ENCODE measurements around the gene HEATR5A.
"Not testable (repeated sequence)": the region's sequence is repeated elsewhere in the genome, so short reads cannot be mapped to it uniquely, and the experiment has no call there.

Gene HEATR5A

DNA sequence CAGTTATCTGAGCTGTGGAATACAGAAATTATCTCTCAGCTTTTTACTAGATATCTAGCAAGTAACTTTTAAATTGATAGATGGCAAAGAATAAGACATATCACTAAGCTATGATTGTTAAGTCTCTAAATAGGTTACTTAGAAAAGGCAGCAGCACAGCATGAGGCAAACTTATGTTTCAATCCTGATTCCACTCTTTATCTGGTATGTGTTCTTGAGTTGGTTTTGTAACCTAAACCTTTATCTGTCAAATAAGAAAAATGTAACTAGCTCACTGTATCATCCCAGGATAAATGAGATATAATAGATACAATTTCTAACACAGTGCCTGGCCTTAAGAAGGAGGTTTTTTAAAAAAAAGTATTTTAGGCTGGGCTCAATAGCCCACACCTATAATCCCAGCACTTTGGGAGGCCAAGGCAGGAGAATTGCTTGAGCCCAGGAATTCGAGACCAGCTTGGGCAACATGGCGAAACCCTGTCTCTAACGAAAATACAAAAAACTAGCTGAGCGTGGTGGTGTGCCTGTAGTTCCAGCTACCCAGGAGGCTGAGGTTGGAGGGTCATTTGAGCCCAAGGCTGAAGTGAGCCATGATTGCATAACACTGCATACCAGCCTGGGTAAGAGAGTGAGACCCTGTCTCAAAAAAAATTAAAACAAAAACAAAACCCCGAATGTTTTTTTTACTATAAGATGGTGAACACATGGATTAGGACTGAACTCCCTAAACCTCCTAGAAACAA, 56.8 kb downstream of the HEATR5A start:
- H3K4me3 ChIP-seq (ENCODE audit: low read depth, low read length): no peak overlapping the region
- TF ChIP-seq MYC (IDR thresholded peaks at IDR 0.05; ENCODE audit: low read depth, low read length): no peak
- TF ChIP-seq, protein P1, sequence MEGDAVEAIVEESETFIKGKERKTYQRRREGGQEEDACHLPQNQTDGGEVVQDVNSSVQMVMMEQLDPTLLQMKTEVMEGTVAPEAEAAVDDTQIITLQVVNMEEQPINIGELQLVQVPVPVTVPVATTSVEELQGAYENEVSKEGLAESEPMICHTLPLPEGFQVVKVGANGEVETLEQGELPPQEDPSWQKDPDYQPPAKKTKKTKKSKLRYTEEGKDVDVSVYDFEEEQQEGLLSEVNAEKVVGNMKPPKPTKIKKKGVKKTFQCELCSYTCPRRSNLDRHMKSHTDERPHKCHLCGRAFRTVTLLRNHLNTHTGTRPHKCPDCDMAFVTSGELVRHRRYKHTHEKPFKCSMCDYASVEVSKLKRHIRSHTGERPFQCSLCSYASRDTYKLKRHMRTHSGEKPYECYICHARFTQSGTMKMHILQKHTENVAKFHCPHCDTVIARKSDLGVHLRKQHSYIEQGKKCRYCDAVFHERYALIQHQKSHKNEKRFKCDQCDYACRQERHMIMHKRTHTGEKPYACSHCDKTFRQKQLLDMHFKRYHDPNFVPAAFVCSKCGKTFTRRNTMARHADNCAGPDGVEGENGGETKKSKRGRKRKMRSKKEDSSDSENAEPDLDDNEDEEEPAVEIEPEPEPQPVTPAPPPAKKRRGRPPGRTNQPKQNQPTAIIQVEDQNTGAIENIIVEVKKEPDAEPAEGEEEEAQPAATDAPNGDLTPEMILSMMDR (IDR thresholded peaks at IDR 0.05; ENCODE audit: low read depth, low read length): no peak
- no peak for DNase-seq (ENCODE audit: low read depth)

DNA sequence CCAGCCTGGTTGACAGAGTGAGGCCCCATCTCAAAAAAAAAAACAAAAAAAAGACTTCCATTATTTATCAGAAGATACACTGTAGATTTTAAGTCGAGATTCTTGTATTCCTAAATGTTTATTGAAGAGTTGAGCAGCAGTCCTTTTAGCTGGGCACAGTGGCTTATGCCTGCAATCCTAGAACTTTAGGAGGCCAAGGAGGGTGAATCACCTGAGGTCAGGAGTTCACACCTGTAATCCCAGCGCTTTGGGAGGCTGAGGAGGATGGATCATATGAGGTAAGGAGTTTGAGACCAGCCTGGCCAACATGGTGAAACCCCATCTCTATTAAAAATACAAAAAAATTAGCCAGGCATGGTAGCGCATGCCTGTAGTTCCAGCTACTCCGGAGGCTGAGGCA, 57.6 kb downstream of the HEATR5A start:
- no peak for TF ChIP-seq MAX (IDR thresholded peaks at IDR 0.05; ENCODE audit: low read depth, low read length)
- DNase-seq (ENCODE audit: low read depth): no peak
- H3K4me3 ChIP-seq (ENCODE audit: low read depth, low read length): no peak overlapping the region

GRCh38 chr14:31361761-31362160, 58.6 kb downstream of the HEATR5A start:
- not testable (repeated sequence) for DNase-seq (ENCODE audit: low read depth)

DNA sequence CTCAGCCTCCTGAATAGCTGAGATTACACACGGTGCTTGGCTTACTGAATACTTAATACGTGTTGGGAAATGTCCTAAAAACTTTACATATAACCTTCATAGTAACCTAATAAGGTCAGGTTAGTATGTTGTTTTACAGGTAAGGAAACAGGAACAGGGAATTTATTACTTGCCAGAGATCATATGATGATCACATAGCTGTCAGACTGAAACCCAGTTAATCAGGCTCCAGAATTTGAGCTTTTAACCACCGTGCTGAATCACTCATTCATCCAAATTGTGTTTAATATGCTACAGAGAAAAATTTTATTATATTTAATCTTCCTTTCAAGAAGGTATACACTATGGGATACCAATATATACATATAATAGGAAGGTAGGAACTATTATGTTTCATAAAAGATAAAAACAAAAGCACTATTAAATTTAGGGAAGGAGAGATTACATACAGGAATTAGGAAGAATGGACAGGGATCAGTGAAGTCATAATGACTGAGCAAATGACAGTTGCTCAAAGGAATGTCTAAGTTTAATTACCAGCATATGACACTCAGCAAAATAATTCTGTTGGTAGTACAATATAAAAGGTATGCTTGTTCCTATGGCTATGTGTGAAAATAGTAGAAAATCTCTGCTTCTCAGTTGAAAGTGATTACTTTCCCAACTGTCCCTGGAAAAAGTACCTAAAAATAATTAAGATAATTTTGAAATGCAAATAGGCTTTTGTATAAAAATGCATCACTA, 59.3 kb downstream of the HEATR5A start:
- no peak for TF ChIP-seq MYC (IDR thresholded peaks at IDR 0.05; ENCODE audit: low read depth, low read length)
- no peak for TF ChIP-seq MAX (IDR thresholded peaks at IDR 0.05; ENCODE audit: low read depth, low read length)
- TF ChIP-seq POLR2A (IDR thresholded peaks at IDR 0.05; ENCODE audit: extremely low read depth, insufficient read length): no peak
- TF ChIP-seq, protein P1 (IDR thresholded peaks at IDR 0.05; ENCODE audit: low read depth, low read length): no peak
- H3K4me3 ChIP-seq (ENCODE audit: low read depth, low read length): no peak overlapping the region
- DNase-seq (ENCODE audit: low read depth): no peak

More at GRCh38 chr14:31361761-31362160, 58.6 kb downstream of the HEATR5A start:
- not testable (repeated sequence) for H3K4me3 ChIP-seq (ENCODE audit: low read depth, low read length)

DNA sequence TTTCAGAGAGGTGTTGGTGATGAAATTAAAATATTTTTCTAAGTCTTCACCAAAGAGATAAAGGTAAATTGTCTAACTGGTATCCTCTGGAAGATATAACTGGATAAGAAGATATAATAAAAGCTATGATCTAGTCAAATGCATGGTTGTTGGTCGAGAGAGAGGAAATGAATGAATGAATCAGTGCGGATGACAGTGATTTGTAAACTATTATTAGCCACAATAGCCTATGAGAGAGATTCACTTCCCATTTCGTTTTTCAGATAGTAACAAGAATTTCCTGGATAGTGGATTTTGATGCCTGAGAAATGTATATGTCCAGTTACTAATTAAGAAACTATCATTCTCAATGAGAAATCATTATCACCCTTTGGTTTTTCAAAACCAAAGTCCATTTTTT, 63.1 kb downstream of the HEATR5A start:
- TF ChIP-seq POLR2A (IDR thresholded peaks at IDR 0.05; ENCODE audit: extremely low read depth, insufficient read length) (no peak), MAX (IDR thresholded peaks at IDR 0.05; ENCODE audit: low read depth, low read length) (no peak), MYC (IDR thresholded peaks at IDR 0.05; ENCODE audit: low read depth, low read length) (no peak)
- TF ChIP-seq, protein P1 (IDR thresholded peaks at IDR 0.05; ENCODE audit: low read depth, low read length): no peak
- H3K4me3 ChIP-seq (ENCODE audit: low read depth, low read length): no peak overlapping the region
- no peak for DNase-seq (ENCODE audit: low read depth)

GRCh38 chr14:31346097-31346496, 74.3 kb downstream of the HEATR5A start:
- TF ChIP-seq POLR2A (IDR thresholded peaks at IDR 0.05; ENCODE audit: extremely low read depth, insufficient read length): no peak
- TF ChIP-seq MYC (IDR thresholded peaks at IDR 0.05; ENCODE audit: low read depth, low read length): no peak
- TF ChIP-seq, protein P1 (IDR thresholded peaks at IDR 0.05; ENCODE audit: low read depth, low read length): no peak
- TF ChIP-seq MAX (IDR thresholded peaks at IDR 0.05; ENCODE audit: low read depth, low read length): no peak
- no peak for DNase-seq (ENCODE audit: low read depth)
- H3K4me3 ChIP-seq (ENCODE audit: low read depth, low read length): no peak overlapping the region

DNA sequence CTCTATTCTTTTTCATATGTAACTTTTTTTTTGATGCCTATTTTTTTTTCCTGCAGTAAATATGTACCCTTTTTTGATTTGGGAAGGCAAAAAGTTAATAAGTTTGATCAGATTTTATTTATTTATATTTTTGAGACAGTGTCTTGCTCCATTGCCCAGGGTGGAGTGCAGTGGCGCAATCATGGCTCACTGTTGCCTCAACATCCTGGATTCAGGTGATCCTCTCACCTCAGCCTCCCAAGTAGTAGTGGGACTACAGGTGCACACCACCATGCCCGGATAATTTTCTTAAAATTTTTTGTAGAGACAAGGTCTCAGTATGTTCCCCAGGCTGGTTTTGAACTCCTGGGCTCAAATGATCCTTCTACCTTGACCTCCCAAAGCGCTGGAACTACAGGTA, 79.1 kb downstream of the HEATR5A start:
- TF ChIP-seq, protein P1 (IDR thresholded peaks at IDR 0.05; ENCODE audit: low read depth, low read length): no peak
- TF ChIP-seq MAX (IDR thresholded peaks at IDR 0.05; ENCODE audit: low read depth, low read length) (no peak), MYC (IDR thresholded peaks at IDR 0.05; ENCODE audit: low read depth, low read length) (no peak), POLR2A (IDR thresholded peaks at IDR 0.05; ENCODE audit: extremely low read depth, insufficient read length) (no peak)
- no peak overlapping the region for H3K4me3 ChIP-seq (ENCODE audit: low read depth, low read length)
- no peak for DNase-seq (ENCODE audit: low read depth)

Measured in NB4 (cell line).